OCI-LY7 (cell line): ENCODE measurements around the gene ARHGEF17. TPM values are rescaled to one million over a fixed set of nuclear protein-coding genes. Genes with fewer than 3 reads are reported as not detected.

Source experiments
- BruUV-seq: library from RNA; stranded (reverse); fragments of 400-500 nt; replicated peaks from 2 replicates; lab custom pipeline; 2021; lab: Mats Ljungman, UMichigan
- CTCF ChIA-PET: fragments of 300-600 bp; sonication (Branson Sonifier 250); formaldehyde crosslinking; loops from one replicate; lab custom pipeline; 2022; ENCODE audit warnings: antibody characterized with exemption; ENCODE audit not compliant: unreplicated experiment; lab: Charles Lee
- POLR2A ChIA-PET: fragments of 300-600 bp; sonication (Branson Sonifier 250); formaldehyde crosslinking; loops from one replicate; lab custom pipeline; 2022; ENCODE audit warnings: antibody characterized with exemption; lab: Charles Lee
- DNase-seq: peaks from one replicate; pipeline ENCODE4 v3.0.0-alpha.2; 2015; ENCODE audit warnings: low spot score
- H2AFZ ChIP-seq: fragments of 200-600 bp; sonication (generic), shearing (Covaris generic); 2 replicates; pipeline ENCODE4 v1.6.1; 2014; ENCODE audit warnings: mild to moderate bottlenecking, antibody characterized with exemption, low read length, moderate library complexity
- H3K27ac ChIP-seq: fragments of 200-600 bp; sonication (generic); 2 replicates; pipeline ENCODE4 v1.5.1; 2014; ENCODE audit warnings: mixed run types, low read depth, mild to moderate bottlenecking, moderate library complexity, low read length, inconsistent platforms; ENCODE audit not compliant: poor library complexity, severe bottlenecking
- H3K36me3 ChIP-seq: fragments of 200-600 bp; sonication (generic); 2 replicates; pipeline ENCODE4 v1.6.1; 2014; ENCODE audit warnings: mild to moderate bottlenecking, antibody characterized with exemption, low read length, moderate library complexity, mixed read lengths; ENCODE audit not compliant: insufficient read depth
- H3K4me1 ChIP-seq: fragments of 200-600 bp; sonication (generic); 2 replicates; pipeline ENCODE4 v1.5.1; 2014; ENCODE audit warnings: mild to moderate bottlenecking, low read length; ENCODE audit not compliant: insufficient read depth, poor library complexity, severe bottlenecking
- H3K4me2 ChIP-seq: fragments of 200-600 bp; sonication (generic); 2 replicates; pipeline ENCODE4 v1.6.1; 2014; ENCODE audit warnings: mild to moderate bottlenecking, low read length
- H3K4me3 ChIP-seq: fragments of 200-600 bp; sonication (generic); 2 replicates; pipeline ENCODE4 v1.5.1; 2014; ENCODE audit warnings: mild to moderate bottlenecking, low read depth, low read length; ENCODE audit not compliant: poor library complexity, severe bottlenecking
- H3K79me2 ChIP-seq: fragments of 200-600 bp; sonication (generic); 2 replicates; pipeline ENCODE4 v1.6.1; 2016; ENCODE audit warnings: low read depth, mild to moderate bottlenecking, low read length, moderate library complexity, mixed read lengths; ENCODE audit not compliant: insufficient read depth
- H3K9me2 ChIP-seq: fragments of 200-600 bp; sonication (generic); 2 replicates; pipeline ENCODE4 v1.6.1; 2016; ENCODE audit warnings: mild to moderate bottlenecking, low read length, mixed read lengths; ENCODE audit not compliant: insufficient read depth
- H3K9me3 ChIP-seq: fragments of 200-600 bp; sonication (generic); 2 replicates; pipeline ENCODE4 v1.6.1; 2014; ENCODE audit warnings: mild to moderate bottlenecking, mixed run types, low read length, mixed read lengths
- H4K20me1 ChIP-seq: fragments of 200-600 bp; sonication (generic); 2 replicates; pipeline ENCODE4 v1.6.1; 2014; ENCODE audit warnings: mild to moderate bottlenecking, antibody characterized with exemption, low read length, moderate library complexity, mixed read lengths; ENCODE audit not compliant: insufficient read depth
- CTCF ChIP-seq: fragments of 200-600 bp; sonication (generic); conservative IDR thresholded peaks from 2 replicates; pipeline ENCODE4 v1.5.1; 2014; ENCODE audit warnings: mild to moderate bottlenecking, antibody characterized with exemption, low read length, moderate library complexity, mixed read lengths
- EZH2phosphoT487 ChIP-seq: fragments of 200-600 bp; sonication (generic); IDR thresholded peaks from 2 replicates; pipeline ENCODE4 v1.6.1; 2018; ENCODE audit warnings: low read depth, borderline replicate concordance, mild to moderate bottlenecking, mixed run types, antibody characterized with exemption, low read length, moderate library complexity, mixed read lengths
- intact Hi-C: fragments of 100-400 bp; cut with micrococcal nuclease; formaldehyde crosslinking; loops from one replicate; pipeline ENCODE4 v1.10.0; 2022; ENCODE audit not compliant: unreplicated experiment
- total RNA-seq, 2 experiments: library from RNA; depleted of rRNA in 1 of 2; stranded (reverse); fragments of >200 nt in 1 of 2; shearing (Covaris generic) in 1 of 2; gene quantifications; 2 replicates each; pipeline ENCODE4 v1.2.3, GENCODE V29; 2014 to 2022

Gene ARHGEF17
- total RNA-seq, 2 experiments from 2014 or later: 0.19 to 1.4 TPM

- Histone ChIP-seq H4K20me1 (no peaks in the 10 kb centered on the region), H3K9me2 (no peaks in the 10 kb centered on the region), H2AFZ (no peak overlapping the region), H3K4me3 (no peak overlapping the region), H3K36me3 (peaks cover 32% of the 10 kb centered on the region; the same call in 1 of the 2 replicates), H3K4me2 (no peak overlapping the region), H3K27ac (no peak overlapping the region), H3K79me2 (no peaks in the 10 kb centered on the region), H3K9me3 (no peaks in the 10 kb centered on the region), H3K4me1 (no peaks in the 10 kb centered on the region)
- ChIA-PET CTCF (interaction anchor here (0.6 kb wide), 1 partner anchor 41 kb away, joined by 3 read pairs; no protein-coding TSS in a partner anchor), POLR2A (no interaction called here)
- intact Hi-C loops: no loop called here
- DNase-seq: no peak
- BruUV-seq: no TSS peak
- no peak for TF ChIP-seq CTCF
- no peak for TF ChIP-seq EZH2phosphoT487
Observed at GRCh38 chr11:73399159-73399590, 91.1 kb downstream of the ARHGEF17 start.

DNA sequence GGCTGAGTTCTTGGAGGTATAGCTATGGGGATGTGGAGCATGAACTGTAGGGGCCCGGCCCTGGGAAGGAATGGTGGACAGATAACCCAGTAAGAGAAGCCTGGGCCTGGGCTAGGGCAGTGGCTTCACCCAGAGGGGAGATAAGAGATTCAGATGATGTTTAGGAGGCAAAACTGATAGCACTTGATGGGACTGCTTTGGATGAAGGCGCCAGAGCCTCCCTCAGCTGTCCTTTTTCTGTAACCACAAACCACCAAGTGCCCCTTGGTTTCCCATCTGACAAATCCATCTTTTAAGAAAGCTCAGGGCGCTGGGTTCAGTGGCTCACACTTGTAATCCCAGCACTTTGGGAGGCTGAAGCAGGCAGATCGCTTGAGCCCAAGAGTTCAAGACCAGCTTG lies 91.6 kb downstream of the ARHGEF17 start:
- CTCF ChIA-PET: interaction anchor here (0.5 to 0.6 kb wide), 2 partner anchors 41 to 62 kb away, joined by 3 read pairs; no protein-coding TSS in a partner anchor
- POLR2A ChIA-PET: interaction anchor here (0.6 kb wide), 1 partner anchor 361 kb away, joined by 3 read pairs; no protein-coding TSS in a partner anchor
- DNase-seq: no peak
- H3K4me2 ChIP-seq: no peak overlapping the region
- no peaks in the 10 kb centered on the region for H3K9me3 ChIP-seq
- H4K20me1 ChIP-seq: no peaks in the 10 kb centered on the region
- H3K4me3 ChIP-seq: no peak overlapping the region
- intact Hi-C loops: no loop called here
- TF ChIP-seq CTCF (no peak), EZH2phosphoT487 (no peak)
- peaks cover 28% of the 10 kb centered on the region; the same call in 1 of the 2 replicates for H3K36me3 ChIP-seq
- H3K4me1 ChIP-seq: no peaks in the 10 kb centered on the region
- H2AFZ ChIP-seq: no peak overlapping the region
- BruUV-seq: no TSS peak
- H3K79me2 ChIP-seq: no peaks in the 10 kb centered on the region
- H3K27ac ChIP-seq: no peak overlapping the region
- no peaks in the 10 kb centered on the region for H3K9me2 ChIP-seq

DNA sequence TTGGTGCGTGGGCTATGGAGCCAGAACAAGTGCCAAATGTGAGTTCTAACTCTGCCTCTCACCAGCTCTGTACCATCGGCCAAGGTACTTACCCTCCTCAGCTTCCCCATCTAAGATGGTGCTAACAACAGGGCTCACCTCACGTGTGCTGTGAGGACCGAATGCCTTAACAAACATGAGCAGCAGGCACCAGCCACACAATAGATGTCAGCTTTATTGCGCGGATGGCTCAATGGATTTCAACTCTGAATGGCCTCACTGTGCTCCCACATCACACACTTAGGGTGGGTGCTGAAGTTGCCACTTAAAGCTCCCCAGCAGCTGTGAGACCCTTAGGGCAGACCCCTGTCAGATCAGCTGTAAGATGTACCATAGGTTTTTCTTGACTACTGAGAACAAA lies 92.2 kb downstream of the ARHGEF17 start:
- no peaks in the 10 kb centered on the region for H4K20me1 ChIP-seq
- H3K9me3 ChIP-seq: no peaks in the 10 kb centered on the region
- H3K4me3 ChIP-seq: no peak overlapping the region
- no peaks in the 10 kb centered on the region for H3K4me1 ChIP-seq
- H3K27ac ChIP-seq: no peak overlapping the region
- H3K36me3 ChIP-seq: peaks cover 21% of the 10 kb centered on the region; the same call in 1 of the 2 replicates
- H3K79me2 ChIP-seq: no peaks in the 10 kb centered on the region
- H3K4me2 ChIP-seq: no peak overlapping the region
- intact Hi-C loops: no loop called here
- DNase-seq: no peak
- no TSS peak for BruUV-seq
- no peaks in the 10 kb centered on the region for H3K9me2 ChIP-seq
- ChIA-PET CTCF (interaction anchor here (0.5 kb wide), 1 partner anchor 63 kb away, joined by 3 read pairs; no protein-coding TSS in a partner anchor), POLR2A (interaction anchor here (0.6 kb wide), 1 partner anchor 360 kb away, joined by 3 read pairs; no protein-coding TSS in a partner anchor)
- no peak for TF ChIP-seq EZH2phosphoT487
- TF ChIP-seq CTCF: no peak
- no peak overlapping the region for H2AFZ ChIP-seq
